LHCN-M2 (cell line): ENCODE data around the gene IL10RA. TPM values are rescaled to one million over a fixed set of nuclear protein-coding genes. Genes with fewer than 3 reads are reported as not detected.

Experiments used
- DNase-seq: peaks from one replicate; pipeline ENCODE4 v3.0.0-alpha.2; 2012; ENCODE audit warnings: low read depth
- total RNA-seq: library from RNA; depleted of rRNA; stranded (reverse); fragments of >200 nt; gene quantifications from 2 replicates; pipeline ENCODE4 v1.2.3, GENCODE V29; 2014; rRNA removed

IL10RA gene
- total RNA-seq, 1 experiment from 2014 or later = not detected

DNA sequence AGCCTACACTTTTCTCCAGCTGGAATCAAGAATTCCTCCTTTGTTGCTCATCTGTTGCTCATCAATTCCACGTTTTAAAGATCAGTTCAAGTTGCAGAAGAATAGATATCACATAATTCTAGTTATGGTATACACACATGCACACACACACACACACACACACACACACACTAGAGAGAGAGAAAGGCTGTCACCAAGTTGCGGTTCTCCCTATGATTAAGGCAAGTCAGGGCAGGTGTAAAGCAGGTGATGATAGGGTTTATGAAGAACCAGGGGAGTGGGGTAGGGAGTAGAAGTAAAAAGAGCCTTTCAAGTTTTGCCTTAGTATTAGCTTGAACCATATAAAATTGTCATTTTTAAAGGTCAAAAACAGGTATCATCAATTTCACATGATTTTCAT is 59.0 kb downstream of the IL10RA start:
- no peak for DNase-seq

DNA sequence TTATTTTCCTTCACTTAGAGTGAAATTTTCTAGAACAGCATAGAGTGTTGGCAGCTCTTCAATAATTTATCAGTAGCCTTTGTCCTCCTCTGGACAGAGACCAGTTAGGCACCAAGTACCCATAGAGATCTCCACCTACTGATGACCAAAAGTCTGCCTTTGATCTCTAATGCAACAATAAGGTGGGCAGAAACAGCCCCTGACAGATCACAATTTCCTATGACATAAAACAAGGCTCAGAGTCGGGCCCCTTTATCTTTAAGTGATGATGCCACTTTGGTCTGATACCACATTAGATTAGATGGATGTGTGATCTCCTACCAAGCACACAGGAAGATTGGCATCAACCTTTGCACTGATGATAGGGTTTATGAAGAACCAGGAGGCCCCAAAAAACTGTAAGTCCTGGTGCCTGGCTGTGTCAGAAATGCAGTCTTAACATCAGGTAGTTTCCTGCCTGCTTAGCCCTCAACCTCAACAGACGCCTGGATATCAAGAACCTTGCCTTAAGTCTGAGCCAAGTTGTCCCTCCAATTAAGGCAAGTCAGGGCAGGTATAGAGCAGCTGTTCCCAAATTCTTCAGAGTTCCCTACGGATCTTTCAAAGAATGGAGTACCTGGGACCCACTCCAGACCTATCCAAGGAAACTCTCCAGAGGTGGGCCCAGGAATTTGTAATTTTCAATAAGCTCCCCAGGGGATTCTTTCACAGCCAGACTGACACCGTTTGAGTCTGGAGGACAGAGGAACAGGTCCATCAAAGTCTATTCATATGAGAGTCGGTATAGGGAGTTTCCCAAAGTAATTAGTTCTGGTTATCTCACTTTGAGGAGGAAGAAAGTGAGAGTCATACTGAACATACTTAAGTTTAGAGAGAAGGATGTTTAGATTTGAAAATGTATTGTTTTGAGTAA is 60.1 kb downstream of the IL10RA start:
- no peak for DNase-seq

DNA sequence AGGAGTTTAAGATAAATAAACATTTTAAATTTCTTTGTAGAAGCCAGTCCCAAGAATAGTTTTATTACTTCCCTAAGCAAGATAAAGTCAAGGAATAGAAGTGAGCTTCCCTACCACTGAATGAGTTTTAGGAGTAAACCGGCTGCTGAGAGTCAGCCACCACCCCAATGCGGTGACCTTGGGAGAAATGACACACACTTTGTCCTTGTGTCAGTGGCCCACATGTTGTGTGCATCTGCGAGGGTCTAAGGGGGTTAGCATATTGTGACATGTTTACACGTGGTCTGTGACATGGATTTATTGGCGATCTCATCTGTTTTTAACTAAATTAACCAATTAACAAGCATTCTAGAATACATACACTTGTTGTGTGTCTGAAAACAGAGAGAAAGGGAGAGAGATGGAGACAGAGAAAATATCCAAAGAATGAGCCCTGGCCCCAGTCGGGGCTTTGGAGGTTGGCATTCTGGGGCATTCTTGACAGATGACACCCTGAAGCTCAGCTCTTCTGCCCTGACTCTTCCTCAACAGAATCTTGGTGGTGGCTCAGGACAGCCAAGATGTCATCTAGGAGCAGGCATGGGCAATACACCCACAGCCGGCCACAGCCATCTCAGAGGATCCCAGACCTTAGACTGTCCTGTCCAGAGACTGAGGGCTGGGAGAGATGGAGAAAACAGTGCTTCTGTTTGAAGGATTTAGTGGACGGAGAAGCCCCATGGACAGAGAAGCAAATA is 60.9 kb downstream of the IL10RA start:
- no peak for DNase-seq

DNA sequence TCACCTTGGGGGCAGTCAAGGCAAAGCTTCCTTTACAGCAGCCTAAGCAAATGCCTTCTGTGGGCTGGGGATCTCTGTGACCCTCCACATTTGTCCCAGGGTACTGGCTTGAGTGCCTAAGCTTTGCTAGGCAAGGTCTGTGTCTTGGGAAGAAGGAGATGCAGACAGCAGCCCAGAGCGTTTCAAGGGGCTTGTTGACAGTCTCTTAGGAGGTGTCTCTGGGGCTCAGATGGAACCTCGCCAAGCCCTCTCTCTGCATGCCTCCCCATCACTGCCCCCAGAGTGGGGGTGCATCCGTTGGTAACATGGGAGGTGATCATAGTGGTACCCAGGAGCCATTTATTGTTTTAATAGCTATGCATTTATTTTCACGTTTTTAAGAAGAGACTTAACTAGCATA is 61.6 kb downstream of the IL10RA start:
- no peak for DNase-seq

DNA sequence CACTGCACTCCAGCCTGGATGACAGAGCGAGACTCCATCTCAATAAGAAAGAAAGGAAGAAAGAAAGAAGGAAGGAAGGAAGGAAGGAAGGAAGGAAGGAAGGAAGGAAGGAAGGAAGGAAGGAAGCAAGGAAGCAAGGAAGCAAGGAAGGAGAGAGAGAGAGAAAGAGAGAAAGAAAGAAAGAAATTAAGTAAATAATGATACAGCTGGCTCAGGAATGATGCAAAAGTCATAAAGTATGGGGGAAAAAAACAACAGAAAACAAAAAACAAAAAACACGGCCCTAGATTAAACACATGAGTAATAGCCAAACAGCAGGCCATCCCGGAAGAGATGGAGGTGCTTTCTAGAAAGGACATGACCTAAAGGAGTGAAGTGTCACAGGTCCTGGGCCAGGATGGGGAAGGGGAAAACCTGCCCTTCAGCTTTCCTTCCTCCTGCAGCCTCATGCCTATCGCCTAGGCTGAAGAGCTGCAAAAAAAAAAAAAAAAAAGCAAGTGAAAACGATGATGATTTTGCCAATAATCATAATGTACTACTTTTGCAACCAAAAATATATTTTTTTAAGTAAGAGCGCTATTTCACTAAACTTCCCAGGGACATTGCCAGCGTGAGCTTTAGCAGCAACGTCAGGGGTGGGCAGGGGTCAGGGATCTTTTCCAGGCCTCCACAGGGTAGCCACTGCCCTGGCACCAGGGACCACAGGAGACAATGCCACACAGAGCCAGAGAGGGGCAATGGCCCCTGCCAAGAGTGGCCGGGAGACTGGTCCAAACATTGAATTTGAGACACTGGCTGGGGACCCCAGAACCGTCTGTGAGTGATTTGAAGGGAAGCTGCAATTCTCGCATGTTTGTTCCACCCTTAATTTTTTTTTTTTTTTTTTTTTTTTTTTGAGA is 62.5 kb downstream of the IL10RA start:
- DNase-seq = no peak

DNA sequence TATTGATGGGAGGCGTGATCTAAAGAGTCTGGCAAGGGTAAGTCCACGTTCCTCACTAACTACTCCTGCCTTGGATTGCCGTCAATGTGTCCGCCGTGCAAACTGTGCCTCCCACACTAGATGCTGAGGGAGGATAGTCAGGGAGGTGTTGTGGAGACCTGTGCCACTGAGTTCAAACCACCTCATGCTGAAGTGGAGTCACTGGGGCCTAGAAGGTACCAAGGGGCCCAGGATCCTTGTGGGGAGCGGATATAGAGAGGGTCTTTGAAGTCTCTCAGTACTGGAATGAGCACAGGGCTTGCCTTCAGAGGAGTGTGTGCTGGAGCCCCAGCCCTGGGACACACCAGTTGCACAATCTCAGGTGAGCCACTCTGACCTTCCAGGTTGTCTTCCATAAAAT is 63.6 kb downstream of the IL10RA start:
- DNase-seq = no peak

DNA sequence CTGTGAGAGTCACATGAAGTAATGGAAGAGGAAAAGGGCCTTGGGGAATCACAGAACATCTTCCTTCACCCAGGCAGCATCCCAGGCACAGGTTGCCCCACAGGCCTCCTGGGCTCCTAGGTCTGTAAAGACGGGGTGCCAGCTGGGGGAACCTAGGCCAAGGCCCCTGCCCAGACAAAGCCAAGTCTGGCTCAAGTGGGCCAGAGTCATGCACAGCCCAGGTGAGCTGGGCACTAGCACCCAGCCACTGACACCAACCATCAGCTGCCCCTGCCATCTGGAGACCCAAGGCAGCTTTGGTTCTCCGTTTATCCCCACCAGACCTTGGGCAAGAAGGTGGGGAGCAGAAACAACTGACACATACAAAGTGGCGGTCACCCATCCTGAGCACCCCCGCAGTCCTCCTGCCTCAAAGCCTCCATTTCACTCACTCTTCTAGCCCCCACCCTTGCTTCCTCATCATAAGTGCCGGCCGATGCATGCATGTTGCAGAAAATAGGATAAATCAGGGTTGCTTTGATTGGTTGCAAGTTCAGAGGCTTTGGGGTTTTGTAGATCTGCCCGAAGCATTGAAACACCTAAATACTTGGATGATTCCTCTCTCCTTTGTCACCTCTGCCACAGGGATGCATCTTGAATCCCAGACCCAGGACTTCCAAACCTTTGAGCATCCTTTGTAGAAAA is 64.2 kb downstream of the IL10RA start:
- DNase-seq = no peak

Other genes with a start within 250 kb of the IL10RA start
- not detected in 2 replicates for gene DSCAML1, start 189.2 kb upstream of the IL10RA start, total RNA-seq
- gene FXYD2, start 161.7 kb upstream of the IL10RA start, total RNA-seq = not detected in 2 replicates
- 0.19 and 0.34 TPM in 2 replicates for gene FXYD6, start 109.7 kb upstream of the IL10RA start, total RNA-seq
- not detected in 2 replicates for gene TMPRSS13, start 57.0 kb upstream of the IL10RA start, total RNA-seq
- not detected in 2 replicates for gene TMPRSS4, start 90.7 kb downstream of the IL10RA start, total RNA-seq
- not detected in 2 replicates for gene SMIM35, start 100.6 kb downstream of the IL10RA start, total RNA-seq
- gene SCN4B, start 166.4 kb downstream of the IL10RA start, total RNA-seq = not detected in 2 replicates
- not detected in 2 replicates for gene SCN2B, start 190.2 kb downstream of the IL10RA start, total RNA-seq
- gene JAML, start 238.6 kb downstream of the IL10RA start, total RNA-seq = not detected in 2 replicates